ENCODE data around the gene CDK18.
"Not testable (repeated sequence)": the region's sequence is repeated elsewhere in the genome, so short reads cannot be mapped to it uniquely, and the experiment has no call there.

- TF ChIP-seq CTCF, POLR2A (IDR thresholded peaks at IDR 0.05): not testable (repeated sequence)
Observed at GRCh38 chr1:205482587-205482986, 21.9 kb upstream of the CDK18 start.

All from adrenal gland (tissue), 5 donors.